Keratinocyte (primary cell): Measurements from ENCODE around the gene PCAT6. TPM values are rescaled to one million over a fixed set of nuclear protein-coding genes. Genes with fewer than 3 reads are reported as not detected.
A peak's percentile ranks its signal among the peaks of the same experiment; 100 is the strongest.

ENCODE experiments used
- DNase-seq: peaks from one replicate; pipeline ENCODE4 v3.0.0-alpha.2; 2011; ENCODE audit warnings: low read depth, missing footprints, low spot score
- FAIRE-seq: peaks from 2 replicates; lab custom pipeline; 2011; peaks lifted over from hg19 to GRCh38; lab: Jason Lieb, UNC
- H2AFZ ChIP-seq: 2 replicates; pipeline ENCODE4 v1.6.0; 2012; ENCODE audit warnings: low read length, control low read depth, inconsistent platforms; ENCODE audit not compliant: control insufficient read depth
- H3K27ac ChIP-seq: 2 replicates; pipeline ENCODE4 v1.5.1; 2011; ENCODE audit warnings: low read length; ENCODE audit not compliant: control insufficient read depth, insufficient read depth
- H3K27me3 ChIP-seq: 3 replicates; pipeline ENCODE4 v1.6.0; 2011; ENCODE audit warnings: low read length; ENCODE audit not compliant: control insufficient read depth, insufficient read depth; ENCODE audit errors: extremely low read depth
- H3K36me3 ChIP-seq, 2 experiments: 2 replicates in 1 of 2; 3 replicates in 1 of 2; pipeline ENCODE4 v1.5.1; 2011; ENCODE audit warnings: low read length in 2 of 2, mild to moderate bottlenecking in 1 of 2; ENCODE audit not compliant: control insufficient read depth in 2 of 2, insufficient read depth in 2 of 2; ENCODE audit errors: extremely low read depth in 1 of 2
- H3K4me1 ChIP-seq: 3 replicates; pipeline ENCODE4 v1.5.1; 2011; ENCODE audit warnings: low read length; ENCODE audit not compliant: control insufficient read depth, insufficient read depth; ENCODE audit errors: extremely low read depth
- H3K4me2 ChIP-seq: 3 replicates; pipeline ENCODE4 v1.6.0; 2011; ENCODE audit warnings: low read depth, low read length; ENCODE audit not compliant: control insufficient read depth, insufficient read depth; ENCODE audit errors: extremely low read depth
- H3K4me3 ChIP-seq, 3 experiments: fragments of 200-600 bp in 1 of 3; sonication (generic) in 1 of 3; 2 replicates in 2 of 3; 3 replicates in 1 of 3; pipeline ENCODE4 v1.5.1; 2011 to 2016; ENCODE audit warnings: low read length in 3 of 3, mild to moderate bottlenecking in 3 of 3, control low read depth in 2 of 3, inconsistent platforms in 1 of 3, low read depth in 1 of 3, mixed read lengths in 1 of 3, mixed run types in 1 of 3, moderate library complexity in 1 of 3; ENCODE audit not compliant: control insufficient read depth in 2 of 3, insufficient read depth in 2 of 3; ENCODE audit errors: extremely low read depth in 1 of 3
- H3K79me2 ChIP-seq: 2 replicates; pipeline ENCODE4 v1.6.0; 2012; ENCODE audit warnings: low read length; ENCODE audit not compliant: control insufficient read depth, insufficient read depth
- H3K9ac ChIP-seq: 3 replicates; pipeline ENCODE4 v1.6.0; 2011; ENCODE audit warnings: low read length; ENCODE audit not compliant: control insufficient read depth, insufficient read depth; ENCODE audit errors: extremely low read depth
- H3K9me1 ChIP-seq: 3 replicates; pipeline ENCODE4 v1.6.0; 2011; ENCODE audit warnings: low read length; ENCODE audit not compliant: control insufficient read depth, insufficient read depth; ENCODE audit errors: extremely low read depth
- H3K9me3 ChIP-seq: 2 replicates; pipeline ENCODE4 v1.5.1; 2012; ENCODE audit warnings: low read depth, low read length; ENCODE audit not compliant: control insufficient read depth
- H4K20me1 ChIP-seq: 3 replicates; pipeline ENCODE4 v1.6.0; 2011; ENCODE audit warnings: low read length; ENCODE audit not compliant: control insufficient read depth, insufficient read depth; ENCODE audit errors: extremely low read depth
- EZH2 ChIP-seq: IDR thresholded peaks from one replicate; pipeline ENCODE4 v1.6.1; 2012; ENCODE audit warnings: inconsistent platforms, mild to moderate bottlenecking, low read length, moderate library complexity
- dilution Hi-C: fragments of 300-500 bp; cut with MboI; formaldehyde crosslinking; loops from one replicate; pipeline ENCODE4 v1.7.0; 2020; ENCODE audit warnings: low sequenced_read_pairs; ENCODE audit not compliant: extremely low pct_ligation_motif_present
- polyA plus RNA-seq, 5 experiments: library from polyadenylated mRNA; depleted of rRNA in 3 of 5; stranded (reverse) in 3 of 5; stranded (forward) in 1 of 5; unstranded in 1 of 5; fragments of >200 nt; gene quantifications; 1 replicate in 1 of 5; 2 replicates in 3 of 5; 3 replicates in 1 of 5; pipeline versions ENCODE4 v1.2.1 to v1.2.3, GENCODE V29; 2011 to 2012; ENCODE audit warnings: missing spikeins in 2 of 5, low read depth in 1 of 5, low replicate concordance in 1 of 5
- TF ChIP-seq, protein P1 (sequence below), 3 experiments: IDR thresholded peaks in 1 of 3; conservative IDR thresholded peaks in 1 of 3; optimal IDR thresholded peaks in 1 of 3; 2 replicates in 2 of 3; 3 replicates in 1 of 3; pipeline versions ENCODE3 to v1.5.1; 2011; ENCODE audit warnings: low read length in 3 of 3, mild to moderate bottlenecking in 3 of 3, moderate library complexity in 2 of 3, control low read depth in 1 of 3, inconsistent platforms in 1 of 3; ENCODE audit not compliant: insufficient read depth in 2 of 3; ENCODE audit errors: extremely low read depth in 1 of 3

The PCAT6 gene
- polyA plus RNA-seq, 1 donor (not counting 4 experiments of a cell fraction or from before 2014, with no cell fraction given) = 1.6 TPM

DNA sequence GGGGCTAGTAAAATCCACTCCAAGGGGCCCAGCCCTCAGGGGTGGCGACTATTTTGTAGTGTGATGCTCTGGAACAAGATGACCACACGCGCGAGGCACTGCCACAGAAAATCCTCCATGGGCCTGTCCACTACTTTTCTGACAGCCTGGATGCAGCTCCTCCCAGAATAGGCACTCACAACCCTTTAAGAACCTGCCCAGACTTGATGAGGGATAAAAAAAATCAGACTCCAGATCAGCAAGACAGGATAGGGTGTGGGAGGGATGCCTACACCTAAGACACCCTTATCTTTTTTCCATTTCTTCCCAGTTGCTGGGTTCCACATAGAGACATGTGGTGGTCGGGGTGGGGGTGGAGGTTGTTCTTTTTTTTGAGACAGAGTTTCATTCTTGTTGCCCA, 33.5 kb downstream of the PCAT6 start:
- Histone ChIP-seq H3K9me1 (no peaks in the 10 kb centered on the region), H3K36me3 (no peaks in the 10 kb centered on the region), H3K27me3 (no peaks in the 10 kb centered on the region), H3K27ac (no peak overlapping the region), H2AFZ (no peak overlapping the region), H3K4me1 (peaks cover 11% of the 10 kb centered on the region), H4K20me1 (no peaks in the 10 kb centered on the region), H3K79me2 (no peaks in the 10 kb centered on the region), H3K9me3 (no peaks in the 10 kb centered on the region), H3K4me3 (no peak overlapping the region), H3K9ac (no peak overlapping the region), H3K4me2 (peak overlapping the region; percentile 33)
- TF ChIP-seq, protein P1, sequence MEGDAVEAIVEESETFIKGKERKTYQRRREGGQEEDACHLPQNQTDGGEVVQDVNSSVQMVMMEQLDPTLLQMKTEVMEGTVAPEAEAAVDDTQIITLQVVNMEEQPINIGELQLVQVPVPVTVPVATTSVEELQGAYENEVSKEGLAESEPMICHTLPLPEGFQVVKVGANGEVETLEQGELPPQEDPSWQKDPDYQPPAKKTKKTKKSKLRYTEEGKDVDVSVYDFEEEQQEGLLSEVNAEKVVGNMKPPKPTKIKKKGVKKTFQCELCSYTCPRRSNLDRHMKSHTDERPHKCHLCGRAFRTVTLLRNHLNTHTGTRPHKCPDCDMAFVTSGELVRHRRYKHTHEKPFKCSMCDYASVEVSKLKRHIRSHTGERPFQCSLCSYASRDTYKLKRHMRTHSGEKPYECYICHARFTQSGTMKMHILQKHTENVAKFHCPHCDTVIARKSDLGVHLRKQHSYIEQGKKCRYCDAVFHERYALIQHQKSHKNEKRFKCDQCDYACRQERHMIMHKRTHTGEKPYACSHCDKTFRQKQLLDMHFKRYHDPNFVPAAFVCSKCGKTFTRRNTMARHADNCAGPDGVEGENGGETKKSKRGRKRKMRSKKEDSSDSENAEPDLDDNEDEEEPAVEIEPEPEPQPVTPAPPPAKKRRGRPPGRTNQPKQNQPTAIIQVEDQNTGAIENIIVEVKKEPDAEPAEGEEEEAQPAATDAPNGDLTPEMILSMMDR (optimal IDR thresholded peaks at IDR 0.05 in 1 of 3, IDR thresholded peaks at IDR 0.05 in 1 of 3, conservative IDR thresholded peaks at IDR 0.05 in 1 of 3; ENCODE audit: extremely low read depth in 1 of 3, insufficient read depth in 2 of 3, low read length in 3 of 3) = no peak
- no peak for TF ChIP-seq EZH2
- FAIRE-seq (peak; percentile 62), DNase-seq (no peak)
- dilution Hi-C loops = no loop called here

DNA sequence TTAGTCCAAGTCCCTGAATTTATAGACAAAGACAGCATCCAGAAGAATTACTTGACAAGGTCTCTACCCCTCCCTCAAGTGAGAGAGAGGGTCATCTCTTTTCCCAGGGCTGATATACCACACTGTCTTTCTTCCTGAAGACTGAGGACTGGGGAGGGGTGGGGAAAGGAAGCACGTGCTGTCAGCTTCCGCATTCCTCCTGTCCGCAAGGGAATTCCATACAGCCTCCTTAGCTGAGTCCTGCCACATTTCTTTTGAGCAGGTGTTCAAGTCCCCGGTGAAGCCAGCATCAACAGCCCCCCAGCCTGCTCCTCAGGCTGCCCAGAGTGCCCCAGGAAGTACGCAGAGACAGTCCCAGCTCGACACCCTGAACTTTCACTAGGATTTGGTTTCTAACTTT, 34.2 kb downstream of the PCAT6 start:
- DNase-seq = no peak
- Histone ChIP-seq H4K20me1 (no peaks in the 10 kb centered on the region), H3K79me2 (no peaks in the 10 kb centered on the region), H3K9me3 (no peaks in the 10 kb centered on the region), H3K36me3 (no peaks in the 10 kb centered on the region), H3K4me2 (no peak overlapping the region), H3K9me1 (no peaks in the 10 kb centered on the region), H3K27me3 (no peaks in the 10 kb centered on the region), H2AFZ (no peak overlapping the region), H3K4me1 (peaks cover 11% of the 10 kb centered on the region), H3K27ac (no peak overlapping the region), H3K4me3 (no peak overlapping the region), H3K9ac (no peak overlapping the region)
- no peak for FAIRE-seq
- TF ChIP-seq, protein P1 (optimal IDR thresholded peaks at IDR 0.05 in 1 of 3, IDR thresholded peaks at IDR 0.05 in 1 of 3, conservative IDR thresholded peaks at IDR 0.05 in 1 of 3; ENCODE audit: extremely low read depth in 1 of 3, insufficient read depth in 2 of 3, low read length in 3 of 3) = no peak
- TF ChIP-seq EZH2 = no peak
- dilution Hi-C loops = no loop called here
